HCT116 (cell line): Measurements from ENCODE around the gene ARHGAP35. TPM values are rescaled to one million over a fixed set of nuclear protein-coding genes. Genes with fewer than 3 reads are reported as not detected.

ENCODE experiments used
- ATAC-seq: fragments of 200-7000 bp; cut with Tn5 transposase; 2 replicates; pipeline ENCODE4 v1.9.1; 2020; ENCODE audit warnings: mild to moderate bottlenecking, moderate library complexity
- BruUV-seq: library from RNA; stranded (reverse); fragments of 400-500 nt; replicated peaks from 2 replicates; lab custom pipeline; 2021; lab: Mats Ljungman, UMichigan
- CTCF ChIA-PET: fragments of 300-600 bp; sonication (Branson Sonifier 250); formaldehyde crosslinking; loops from one replicate; lab custom pipeline; 2021; ENCODE audit warnings: antibody characterized with exemption; lab: Charles Lee
- POLR2A ChIA-PET: fragments of 300-600, 350-600 bp; sonication (Branson Sonifier 250); formaldehyde crosslinking; loops from one replicate; lab custom pipeline; 2021; ENCODE audit warnings: antibody characterized with exemption; lab: Charles Lee
- RAD21 ChIA-PET, 2 experiments: fragments of 300-600 bp; sonication (Branson Sonifier 250); formaldehyde crosslinking; loops; one replicate each; lab custom pipeline; 2023; ENCODE audit warnings: low total read pairs in 2 of 2; ENCODE audit not compliant: uncharacterized antibody in 2 of 2, unreplicated experiment in 2 of 2, low non-redundant PET in 1 of 2; lab: Charles Lee
- DNase-seq: peaks from one replicate; pipeline ENCODE4 v3.0.0-alpha.2; 2010; ENCODE audit warnings: low read depth, low spot score
- H2AFZ ChIP-seq: fragments of 200-600 bp; shearing (Covaris generic), sonication (generic); 2 replicates; pipeline ENCODE4 v1.6.1; 2017; ENCODE audit warnings: low read depth, mixed run types, mixed read lengths, antibody characterized with exemption, low read length; ENCODE audit not compliant: poor library complexity, severe bottlenecking
- H3K27ac ChIP-seq: 2 replicates; pipeline ENCODE4 v1.5.1; 2012; ENCODE audit warnings: low read depth, low read length
- H3K27me3 ChIP-seq: fragments of 200-600 bp; sonication (generic); 2 replicates; pipeline ENCODE4 v1.6.1; 2016; ENCODE audit warnings: mixed run types, low read length, mixed read lengths; ENCODE audit not compliant: insufficient read depth
- H3K36me3 ChIP-seq, 2 experiments: fragments of 200-500 bp in 1 of 2; fragments of 200-600 bp in 1 of 2; sonication (Bioruptor generic) in 1 of 2; sonication (generic) in 1 of 2; 2 replicates each; pipeline versions ENCODE4 v1.5.1 to v1.6.1; 2014 to 2016; ENCODE audit warnings: low read length in 2 of 2, inconsistent platforms in 1 of 2, mixed read lengths in 1 of 2, mixed run types in 1 of 2; ENCODE audit not compliant: insufficient read depth in 2 of 2, control insufficient read depth in 1 of 2
- H3K4me1 ChIP-seq, 2 experiments: fragments of 200-600 bp in 1 of 2; sonication (generic) in 1 of 2; 2 replicates each; pipeline versions ENCODE4 v1.5.1 to v1.6.1; 2012 to 2017; ENCODE audit warnings: low read length in 2 of 2, inconsistent platforms in 1 of 2, mild to moderate bottlenecking in 1 of 2, mixed read lengths in 1 of 2, mixed run types in 1 of 2, moderate library complexity in 1 of 2; ENCODE audit not compliant: insufficient read depth in 2 of 2, control insufficient read depth in 1 of 2
- H3K4me2 ChIP-seq: fragments of 200-600 bp; sonication (generic); 2 replicates; pipeline ENCODE4 v1.6.1; 2017; ENCODE audit warnings: mixed run types, low read length, mixed read lengths
- H3K4me3 ChIP-seq, 2 experiments: fragments of 200-600 bp in 1 of 2; sonication (generic) in 1 of 2; replicated peaks in 1 of 2; 2 replicates each; pipeline ENCODE4 v1.5.1; 2011 to 2016; ENCODE audit warnings: low read length in 2 of 2, control low read depth in 1 of 2, low read depth in 1 of 2, mild to moderate bottlenecking in 1 of 2, mixed read lengths in 1 of 2, mixed run types in 1 of 2
- H3K79me2 ChIP-seq: fragments of 200-600 bp; sonication (generic); 2 replicates; pipeline ENCODE4 v1.6.1; 2017; ENCODE audit warnings: mild to moderate bottlenecking, mixed run types, low read length, moderate library complexity, mixed read lengths; ENCODE audit not compliant: insufficient read depth
- H3K9ac ChIP-seq: fragments of 200-600 bp; sonication (generic); 2 replicates; pipeline ENCODE4 v1.6.1; 2016; ENCODE audit warnings: low read length, mixed read lengths
- H3K9me2 ChIP-seq: fragments of 200-600 bp; sonication (generic), shearing (Covaris generic); 2 replicates; pipeline ENCODE4 v1.6.1; 2017; ENCODE audit warnings: mixed run types, mild to moderate bottlenecking, moderate library complexity; ENCODE audit not compliant: insufficient read depth
- H3K9me3 ChIP-seq, 2 experiments: fragments of 200-500 bp in 1 of 2; fragments of 200-600 bp in 1 of 2; sonication (Bioruptor generic) in 1 of 2; sonication (generic) in 1 of 2; 2 replicates each; pipeline ENCODE4 v1.6.1; 2014 to 2017; ENCODE audit warnings: low read length in 2 of 2, mixed read lengths in 2 of 2, inconsistent platforms in 1 of 2, low read depth in 1 of 2, mild to moderate bottlenecking in 1 of 2, mixed run types in 1 of 2, moderate library complexity in 1 of 2; ENCODE audit not compliant: control insufficient read depth in 1 of 2, insufficient read depth in 1 of 2
- H4K20me1 ChIP-seq: fragments of 200-600 bp; sonication (generic), shearing (Covaris generic); 2 replicates; pipeline ENCODE4 v1.6.1; 2017; ENCODE audit warnings: mixed run types, mild to moderate bottlenecking, moderate library complexity; ENCODE audit not compliant: insufficient read depth
- ELF1 ChIP-seq: IDR thresholded peaks from 2 replicates; pipeline ENCODE4 v1.6.1; 2012; ENCODE audit warnings: low read depth, borderline replicate concordance
- EZH2 ChIP-seq: fragments of 200-600 bp; sonication (generic); IDR thresholded peaks from 2 replicates; pipeline ENCODE4 v1.6.1; 2017; ENCODE audit warnings: antibody characterized with exemption, mixed run types
- JUND ChIP-seq: IDR thresholded peaks from 2 replicates; pipeline ENCODE4 v1.6.1; 2012
- POLR2A ChIP-seq: IDR thresholded peaks from 2 replicates; pipeline ENCODE4 v1.7.0; 2011; ENCODE audit warnings: borderline replicate concordance; ENCODE audit not compliant: insufficient read depth, insufficient read length; ENCODE audit errors: extremely low read depth
- SIN3A ChIP-seq: IDR thresholded peaks from 2 replicates; pipeline ENCODE4 v1.6.1; 2012; ENCODE audit warnings: low read depth
- TCF7L2 ChIP-seq: IDR thresholded peaks from 2 replicates; pipeline ENCODE4 v1.7.0; 2011; ENCODE audit warnings: borderline replicate concordance, inconsistent platforms; ENCODE audit not compliant: insufficient read depth, insufficient read length; ENCODE audit errors: extremely low read depth
- ZNF274 ChIP-seq: fragments of 200-500 bp; sonication (Bioruptor generic); IDR thresholded peaks from 2 replicates; pipeline ENCODE4 v1.6.1; 2014; ENCODE audit warnings: mild to moderate bottlenecking, low read depth, low read length, inconsistent platforms
- intact Hi-C: fragments of 100-400 bp; cut with micrococcal nuclease; formaldehyde crosslinking; loops from 2 replicates; pipeline ENCODE4 v1.10.0; 2022
- total RNA-seq: library from RNA; stranded (reverse); gene quantifications from one replicate; pipeline ENCODE4 v1.2.1, GENCODE V29; 2021; ENCODE audit not compliant: unreplicated experiment

The ARHGAP35 gene
- total RNA-seq, 1 experiment from 2014 or later = 47.6 TPM

DNA sequence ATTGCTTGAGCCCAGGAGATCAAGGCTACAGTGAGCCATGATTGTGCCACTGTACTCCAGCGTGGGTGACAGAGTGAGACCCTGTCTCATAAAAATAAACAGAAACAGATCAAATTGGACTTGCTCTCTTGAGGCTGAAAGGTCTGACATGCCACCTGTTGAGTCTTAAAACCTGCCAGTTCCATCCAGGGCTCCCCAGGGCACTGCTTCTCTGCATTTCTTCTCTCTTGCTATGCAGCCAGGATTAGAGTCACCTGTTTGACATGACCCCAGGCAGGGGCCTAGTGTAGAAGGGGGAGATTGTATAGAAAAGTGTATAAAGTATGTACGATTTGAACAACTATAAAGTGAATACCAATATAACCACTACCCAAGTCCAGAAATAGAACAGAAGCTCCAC is 45.4 kb downstream of the ARHGAP35 start:
- H3K79me2 ChIP-seq = peaks cover 73% of the 10 kb centered on the region
- RAD21 ChIA-PET = no interaction called here
- H3K9me2 ChIP-seq = no peaks in the 10 kb centered on the region
- intact Hi-C loops = no loop called here
- no TSS peak for BruUV-seq
- no peaks in the 10 kb centered on the region for H3K9me3 ChIP-seq
- no peak overlapping the region for H3K27ac ChIP-seq
- POLR2A ChIA-PET = no interaction called here
- no peak for DNase-seq
- peaks cover 5% of the 10 kb centered on the region; the same call in 1 of the 2 replicates for H4K20me1 ChIP-seq
- H3K4me1 ChIP-seq = peaks cover 41 to 44% of the 10 kb centered on the region in 2 experiments
- CTCF ChIA-PET = no interaction called here
- no peak overlapping the region for H3K9ac ChIP-seq
- no peak overlapping the region for H2AFZ ChIP-seq
- H3K36me3 ChIP-seq = no peaks in the 10 kb centered on the region
- no peaks in the 10 kb centered on the region for H3K27me3 ChIP-seq
- no peak for ATAC-seq
- no peak overlapping the region for H3K4me2 ChIP-seq
- H3K4me3 ChIP-seq = no peak overlapping the region
- TF ChIP-seq POLR2A (no peak), EZH2 (no peak)

- Histone ChIP-seq H4K20me1 (no peaks in the 10 kb centered on the region), H3K27ac (no peak overlapping the region), H3K9me2 (no peaks in the 10 kb centered on the region), H2AFZ (no peak overlapping the region), H3K4me3 (no peak overlapping the region), H3K27me3 (no peaks in the 10 kb centered on the region), H3K9me3 (no peaks in the 10 kb centered on the region), H3K36me3 (no peaks in the 10 kb centered on the region), H3K4me2 (no peak overlapping the region), H3K79me2 (peaks cover 76% of the 10 kb centered on the region), H3K9ac (no peak overlapping the region), H3K4me1 (peaks cover 41% of the 10 kb centered on the region in 2 experiments)
- no peak for TF ChIP-seq ZNF274
- TF ChIP-seq TCF7L2 = no peak
- no peak for TF ChIP-seq SIN3A
- TF ChIP-seq ELF1 = no peak
- no peak for TF ChIP-seq JUND
- intact Hi-C loops = no loop called here
- DNase-seq = no peak
- ATAC-seq = no peak
- ChIA-PET RAD21 (no interaction called here), CTCF (interaction anchor here (1.6 to 2.1 kb wide), 2 partner anchors 51 to 83 kb away, joined by 3 to 4 read pairs; no protein-coding TSS in a partner anchor), POLR2A (interaction anchor here (1.3 kb wide), 1 partner anchor 17 kb away, joined by 4 read pairs; no protein-coding TSS in a partner anchor)
- BruUV-seq = no TSS peak
These were observed 47.1 kb downstream of the ARHGAP35 start for GRCh38 chr19:46907880-46908279.
